ENCODE measurements around the gene PHF19. TPM values are rescaled to one million over a fixed set of nuclear protein-coding genes. Genes with fewer than 3 reads are reported as not detected.

The PHF19 gene
- total and polyA plus RNA-seq, 10 donors = 12.6 to 53.0 (median 36.7) TPM

DNA sequence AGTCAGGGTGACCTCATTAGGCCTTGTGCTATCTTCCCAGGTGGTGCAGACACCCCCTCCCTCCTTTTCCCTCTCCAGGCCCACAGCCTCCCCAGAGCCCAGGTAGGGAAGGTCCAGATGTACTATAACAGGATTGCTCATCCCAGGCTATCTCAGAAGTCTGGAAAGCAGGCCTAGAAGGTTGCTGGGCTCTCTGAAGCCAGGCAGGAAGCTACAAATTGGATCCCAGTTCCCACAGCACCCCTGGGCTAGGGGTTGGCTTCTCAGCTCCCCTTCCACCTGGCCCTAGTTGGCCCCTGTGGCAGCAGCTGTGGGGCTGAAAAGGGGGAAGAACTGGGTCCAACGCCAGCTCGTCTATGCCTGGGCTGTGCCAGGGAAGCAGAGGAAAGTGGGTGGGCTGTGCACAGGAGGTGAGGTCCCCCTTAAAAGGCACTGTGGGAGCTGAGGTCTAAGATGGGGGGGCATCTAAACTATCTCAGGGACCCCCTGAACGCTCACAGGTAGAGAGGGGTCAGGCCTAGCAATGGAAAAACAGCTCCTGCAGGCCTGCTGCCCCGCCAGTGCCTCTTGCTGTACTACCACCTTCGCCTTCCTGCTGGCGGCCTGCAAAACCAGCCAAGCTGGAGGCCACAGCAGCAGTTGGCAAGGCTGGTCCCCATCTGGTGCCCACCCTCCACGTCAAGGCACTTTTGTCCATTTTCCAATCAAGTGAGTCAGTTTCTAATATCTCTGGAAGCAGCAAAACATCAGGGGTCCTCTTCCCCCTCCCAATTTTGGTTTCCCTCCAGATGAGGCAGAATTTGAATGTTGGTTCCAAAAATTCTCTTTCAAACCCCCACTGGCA is 20.9 kb downstream of the PHF19 start:
- Histone ChIP-seq H3K9me3 (no peaks in the 10 kb centered on the region), H3K27ac (peak overlapping the region in 5 of 8 donors; percentile 29 to 74 (median 51)), H3K4me1 (peaks cover 0 to 42% (median 11%) of the 10 kb centered on the region in 6 donors), H3K36me3 (peaks cover 0 to 100% (median 29%) of the 10 kb centered on the region in 6 donors), H3K4me3 (no peak overlapping the region), H3K27me3 (replicated peaks in 1 of 7) (no peaks in the 10 kb centered on the region)
- no peak for DNase-seq
- intact Hi-C loops (cut with DNase I; ENCODE audit: low total_unique reads) = no loop called here
- TF ChIP-seq CTCF (IDR thresholded peaks at IDR 0.05 in 8 of 11, conservative IDR thresholded peaks at IDR 0.05 in 3 of 11) = no peak
- peak in 1 of 3 donors; percentile 28 for TF ChIP-seq POLR2AphosphoS5 (IDR thresholded peaks at IDR 0.05)
- WGBS, 5 donors = 87 to 100% (median 92%) methylated on average over 6 to 7 of the region's 7 CpGs

DNA sequence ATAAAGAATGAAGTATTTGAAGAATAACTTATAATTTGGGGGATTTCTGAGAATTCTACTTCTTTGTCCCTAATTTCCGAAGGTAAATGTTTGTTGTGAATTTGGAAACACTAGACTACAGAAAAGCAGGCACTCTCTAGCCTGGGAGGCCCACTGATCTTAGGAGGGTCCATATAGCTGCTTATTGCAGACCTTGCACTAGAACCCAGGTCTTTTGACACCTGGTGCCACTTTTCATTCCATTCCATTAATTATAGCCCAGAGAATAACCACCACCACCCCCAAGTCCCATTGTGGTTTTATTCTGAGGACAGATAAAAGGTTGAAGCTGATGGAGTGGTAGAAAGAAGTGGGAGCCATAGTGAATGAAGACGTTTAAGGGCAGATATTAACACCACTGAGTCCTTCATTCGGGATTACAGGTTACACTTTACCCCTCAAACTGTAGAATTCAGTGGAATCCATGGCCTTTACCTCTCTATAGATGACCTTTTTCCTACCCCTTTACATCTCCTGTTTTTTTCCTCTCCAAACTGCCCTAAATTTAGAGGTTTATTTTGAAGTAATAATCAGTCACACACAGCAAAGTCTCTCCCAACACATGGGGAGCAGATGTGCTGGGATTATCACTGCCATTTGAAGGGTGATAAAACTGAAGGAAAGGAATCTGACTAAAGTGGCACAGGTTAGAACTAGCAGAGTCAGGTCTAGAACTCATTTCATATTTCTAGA is 22.2 kb downstream of the PHF19 start:
- intact Hi-C loops (cut with DNase I; ENCODE audit: low total_unique reads) = no loop called here
- Histone ChIP-seq H3K27ac (no peak overlapping the region), H3K27me3 (replicated peaks in 1 of 7) (no peaks in the 10 kb centered on the region), H3K4me3 (no peak overlapping the region), H3K9me3 (no peaks in the 10 kb centered on the region), H3K4me1 (peaks cover 0 to 45% (median 11%) of the 10 kb centered on the region in 6 donors), H3K36me3 (peaks cover 0 to 100% (median 17%) of the 10 kb centered on the region in 6 donors)
- TF ChIP-seq POLR2A (IDR thresholded peaks at IDR 0.05) = no peak
- no peak for TF ChIP-seq POLR2AphosphoS5 (IDR thresholded peaks at IDR 0.05)
- no peak for TF ChIP-seq CTCF (IDR thresholded peaks at IDR 0.05 in 8 of 11, conservative IDR thresholded peaks at IDR 0.05 in 3 of 11)
- DNase-seq = no peak
- 85 to 90% (median 89%) methylated on average over 3 of the region's 3 CpGs for WGBS, 5 donors

- TF ChIP-seq POLR2AphosphoS5 (IDR thresholded peaks at IDR 0.05) = no peak
- TF ChIP-seq CTCF (IDR thresholded peaks at IDR 0.05 in 8 of 11, conservative IDR thresholded peaks at IDR 0.05 in 3 of 11) = no peak
- no peak for TF ChIP-seq POLR2A (IDR thresholded peaks at IDR 0.05)
- intact Hi-C loops (cut with DNase I; ENCODE audit: low total_unique reads) = no loop called here
- peaks cover 0 to 47% (median 12%) of the 10 kb centered on the region in 6 donors for H3K4me1 ChIP-seq
- H3K9me3 ChIP-seq = no peaks in the 10 kb centered on the region
- H3K27me3 ChIP-seq (replicated peaks in 1 of 7) = no peaks in the 10 kb centered on the region
- H3K4me3 ChIP-seq = no peak overlapping the region
- H3K36me3 ChIP-seq = peaks cover 0 to 93% (median 11%) of the 10 kb centered on the region in 6 donors
- no peak for DNase-seq
- 65 to 74% (median 71%) methylated on average over 6 of the region's 6 CpGs for WGBS, 5 donors
- peak overlapping the region in 7 of 8 donors; percentile 41 to 71 (median 60) for H3K27ac ChIP-seq
Measured at GRCh38 chr9:120853198-120853597, 23.8 kb downstream of the PHF19 start.

Data from spleen (tissue), 11 donors.